IMR-90 (cell line): Measurements from ENCODE around the gene ERG28. TPM values are rescaled to one million over a fixed set of nuclear protein-coding genes. Genes with fewer than 3 reads are reported as not detected.

ENCODE experiments used
- ATAC-seq: fragments of 200-7000 bp; cut with Tn5 transposase; 2 replicates; pipeline ENCODE4 v1.9.1; 2020; ENCODE audit warnings: low read depth, mild to moderate bottlenecking, moderate library complexity
- BruUV-seq: library from RNA; stranded (reverse); fragments of 400-500 nt; replicated peaks from 2 replicates; lab custom pipeline; 2021; lab: Mats Ljungman, UMichigan
- CTCF ChIA-PET: fragments of 300-600 bp; formaldehyde crosslinking; extraction: SDS; loops from one replicate; lab custom pipeline; 2021; ENCODE audit warnings: antibody characterized with exemption; lab: Yijun Ruan, JAX
- POLR2A ChIA-PET: fragments of 300-600 bp; sonication (Branson Sonifier 250); formaldehyde crosslinking; loops from one replicate; lab custom pipeline; 2022; ENCODE audit warnings: antibody characterized with exemption; ENCODE audit not compliant: unreplicated experiment; lab: Charles Lee
- DNase-seq: peaks from one replicate; pipeline ENCODE4 v3.0.0; 2013
- H2AFZ ChIP-seq: replicated peaks from 2 replicates; pipeline ENCODE3; 2013; ENCODE audit warnings: low read length, mild to moderate bottlenecking; ENCODE audit not compliant: poor library complexity
- H2AK5ac ChIP-seq: 2 replicates; pipeline ENCODE4 v1.6.1; 2013; ENCODE audit warnings: low read depth, low read length, inconsistent platforms
- H2AK9ac ChIP-seq: replicated peaks from 2 replicates; pipeline ENCODE3; 2013; ENCODE audit warnings: mild to moderate bottlenecking, low read depth, low read length, moderate library complexity; ENCODE audit not compliant: poor library complexity
- H2BK120ac ChIP-seq: 2 replicates; pipeline ENCODE4 v1.6.1; 2013; ENCODE audit warnings: low read depth, low read length, inconsistent platforms
- H2BK15ac ChIP-seq: 3 replicates; pipeline ENCODE4 v1.6.1; 2013; ENCODE audit warnings: low read depth, low read length, inconsistent platforms
- H2BK20ac ChIP-seq: 2 replicates; pipeline ENCODE4 v1.6.1; 2013; ENCODE audit warnings: low read depth, mild to moderate bottlenecking, inconsistent platforms, low read length, moderate library complexity
- H2BK5ac ChIP-seq: 2 replicates; pipeline ENCODE4 v1.6.1; 2013; ENCODE audit warnings: mild to moderate bottlenecking, low read depth, low read length, inconsistent platforms; ENCODE audit not compliant: poor library complexity, severe bottlenecking
- H3K14ac ChIP-seq: replicated peaks from 2 replicates; pipeline ENCODE4 v1.6.1; 2013; ENCODE audit warnings: low read depth, low read length, inconsistent platforms
- H3K18ac ChIP-seq: 2 replicates; pipeline ENCODE4 v1.6.1; 2013; ENCODE audit warnings: low read depth, low read length, control low read depth
- H3K23ac ChIP-seq: 2 replicates; pipeline ENCODE4 v1.6.1; 2013; ENCODE audit warnings: low read depth, low read length, inconsistent platforms
- H3K27ac ChIP-seq: 2 replicates; pipeline ENCODE4 v1.5.1; 2013; ENCODE audit warnings: mild to moderate bottlenecking, control low read depth, low read length; ENCODE audit not compliant: insufficient read depth
- H3K27me3 ChIP-seq: 2 replicates; pipeline ENCODE4 v1.6.1; 2013; ENCODE audit warnings: low read length; ENCODE audit not compliant: control insufficient read depth, insufficient read depth
- H3K36me3 ChIP-seq: 2 replicates; pipeline ENCODE4 v1.6.1; 2013; ENCODE audit warnings: low read length, mixed read lengths; ENCODE audit not compliant: control insufficient read depth, insufficient read depth
- H3K4ac ChIP-seq: 2 replicates; pipeline ENCODE4 v1.6.1; 2013; ENCODE audit warnings: low read depth, low read length, inconsistent platforms
- H3K4me1 ChIP-seq: 2 replicates; pipeline ENCODE4 v1.6.1; 2013; ENCODE audit warnings: low read length, mixed read lengths; ENCODE audit not compliant: control insufficient read depth, insufficient read depth
- H3K4me2 ChIP-seq: 2 replicates; pipeline ENCODE4 v1.6.1; 2013; ENCODE audit warnings: low read depth, mild to moderate bottlenecking, control low read depth, low read length, moderate library complexity
- H3K4me3 ChIP-seq: 2 replicates; pipeline ENCODE4 v1.5.1; 2013; ENCODE audit warnings: low read depth, mild to moderate bottlenecking, control low read depth, low read length, moderate library complexity; ENCODE audit not compliant: insufficient read depth
- H3K56ac ChIP-seq: 2 replicates; pipeline ENCODE4 v1.6.1; 2013; ENCODE audit warnings: low read length, inconsistent platforms; ENCODE audit not compliant: insufficient read depth; ENCODE audit errors: extremely low read depth
- H3K79me1 ChIP-seq, 2 experiments: 2 replicates each; pipeline ENCODE4 v1.6.1; 2013; ENCODE audit warnings: low read length in 2 of 2, inconsistent platforms in 1 of 2, low read depth in 1 of 2
- H3K9ac ChIP-seq: 2 replicates; pipeline ENCODE4 v1.6.1; 2013; ENCODE audit warnings: low read depth, low read length, control low read depth
- H3K9me1 ChIP-seq: 2 replicates; pipeline ENCODE4 v1.6.1; 2013; ENCODE audit warnings: low read length, inconsistent platforms; ENCODE audit not compliant: insufficient read depth
- H3K9me3 ChIP-seq: 2 replicates; pipeline ENCODE4 v1.6.1; 2013; ENCODE audit warnings: low read length; ENCODE audit not compliant: control insufficient read depth, insufficient read depth
- H4K20me1 ChIP-seq: 2 replicates; pipeline ENCODE4 v1.6.1; 2013; ENCODE audit warnings: low read length, inconsistent platforms; ENCODE audit not compliant: insufficient read depth
- H4K5ac ChIP-seq: 2 replicates; pipeline ENCODE4 v1.6.1; 2013; ENCODE audit warnings: mild to moderate bottlenecking, low read depth, low read length, control low read depth
- H4K8ac ChIP-seq, 2 experiments: 2 replicates each; pipeline ENCODE4 v1.6.1; 2013; ENCODE audit warnings: low read depth in 2 of 2, low read length in 2 of 2, control low read depth in 1 of 2, inconsistent platforms in 1 of 2
- H4K91ac ChIP-seq: 2 replicates; pipeline ENCODE4 v1.6.1; 2013; ENCODE audit warnings: low read depth, low read length, inconsistent platforms; ENCODE audit not compliant: insufficient read depth
- BHLHE40 ChIP-seq: fragments of 150-350 bp; IDR thresholded peaks from 2 replicates; pipeline ENCODE4 v1.6.1; 2016; ENCODE audit warnings: mild to moderate bottlenecking, low read depth, low read length
- CEBPB ChIP-seq: IDR thresholded peaks from 2 replicates; pipeline ENCODE4 v1.6.1; 2012; ENCODE audit warnings: low read depth, low read length, improper control_type of control experiment
- CHD1 ChIP-seq: IDR thresholded peaks from 2 replicates; pipeline ENCODE4 v1.6.1; 2012; ENCODE audit warnings: low read depth, low read length, improper control_type of control experiment
- FOS ChIP-seq: fragments of 150-350 bp; IDR thresholded peaks from 2 replicates; pipeline ENCODE4 v1.6.1; 2016; ENCODE audit warnings: low read depth, low read length
- MAZ ChIP-seq: IDR thresholded peaks from 2 replicates; pipeline ENCODE4 v1.6.1; 2012; ENCODE audit warnings: low read depth, mild to moderate bottlenecking, low read length, improper control_type of control experiment, moderate library complexity, borderline replicate concordance
- MXI1 ChIP-seq: IDR thresholded peaks from 2 replicates; pipeline ENCODE4 v1.6.1; 2012; ENCODE audit warnings: low read depth, mild to moderate bottlenecking, low read length, moderate library complexity, borderline replicate concordance
- POLR2A ChIP-seq: IDR thresholded peaks from 2 replicates; pipeline ENCODE4 v1.6.1; 2012; ENCODE audit warnings: mild to moderate bottlenecking, low read depth, low read length
- RAD21 ChIP-seq: IDR thresholded peaks from 2 replicates; pipeline ENCODE4 v1.6.1; 2012; ENCODE audit warnings: low read length, improper control_type of control experiment
- RCOR1 ChIP-seq: IDR thresholded peaks from 2 replicates; pipeline ENCODE4 v1.6.1; 2012; ENCODE audit warnings: mild to moderate bottlenecking, low read length, improper control_type of control experiment; ENCODE audit not compliant: insufficient replicate concordance
- RFX5 ChIP-seq: IDR thresholded peaks from 2 replicates; pipeline ENCODE4 v1.8.0; 2012; ENCODE audit warnings: low read depth, mild to moderate bottlenecking, low read length, moderate library complexity
- SMC3 ChIP-seq: fragments of 150-350 bp; IDR thresholded peaks from 2 replicates; pipeline ENCODE4 v1.6.1; 2016; ENCODE audit warnings: low read depth, mild to moderate bottlenecking, antibody characterized with exemption, low read length, moderate library complexity
- WGBS, 2 experiments: methylation state at CpG; one replicate each; pipeline versions ENCODE4 v1.1.5 to v1.1.7; 2013; ENCODE audit warnings: missing lambda C conversion rate in 2 of 2; ENCODE audit not compliant: insufficient read length in 1 of 2; ENCODE audit errors: extremely low coverage in 2 of 2; 5-methylcytosine and 5-hydroxymethylcytosine counted together
- dilution Hi-C: fragments of 300-500 bp; cut with HindIII; formaldehyde crosslinking; loops from one replicate; pipeline ENCODE4 v1.14.3; 2018; ENCODE audit warnings: low sequenced_read_pairs; ENCODE audit not compliant: unreplicated experiment
- in situ Hi-C: fragments of 300-500 bp; cut with MboI; formaldehyde crosslinking; loops from 3 replicates; pipeline ENCODE4 v1.14.3; 2019; ENCODE audit warnings: low sequenced_read_pairs, inconsistent platforms, mixed read lengths
- intact Hi-C: fragments of 100-400 bp; cut with micrococcal nuclease; formaldehyde crosslinking; loops from 2 replicates; pipeline ENCODE4 v1.10.0; 2022
- polyA plus RNA-seq, 3 experiments: library from polyadenylated mRNA; depleted of rRNA; stranded (reverse); fragments of >200 nt; gene quantifications; 2 replicates each; pipeline ENCODE4 v1.2.3, GENCODE V29; 2012; ENCODE audit warnings: low replicate concordance in 1 of 3
- total RNA-seq: library from RNA; depleted of rRNA; stranded (reverse); fragments of >200 nt; gene quantifications from 2 replicates; pipeline ENCODE4 v1.2.3, GENCODE V29; 2012
- TF ChIP-seq, protein P1 (sequence below): conservative IDR thresholded peaks from 2 replicates; pipeline ENCODE4 v1.5.1; 2012; ENCODE audit warnings: mild to moderate bottlenecking, low read depth, low read length, improper control_type of control experiment
- TF ChIP-seq, protein P2 (sequence below): fragments of 150-350 bp; IDR thresholded peaks from 2 replicates; pipeline ENCODE4 v1.6.1; 2016; ENCODE audit warnings: low read depth, mild to moderate bottlenecking, low read length, moderate library complexity, borderline replicate concordance

Gene ERG28
- total and polyA plus RNA-seq, 2 of the 4 experiments (the other 2 are of a cell fraction), result 0.90 to 15.4 TPM

DNA sequence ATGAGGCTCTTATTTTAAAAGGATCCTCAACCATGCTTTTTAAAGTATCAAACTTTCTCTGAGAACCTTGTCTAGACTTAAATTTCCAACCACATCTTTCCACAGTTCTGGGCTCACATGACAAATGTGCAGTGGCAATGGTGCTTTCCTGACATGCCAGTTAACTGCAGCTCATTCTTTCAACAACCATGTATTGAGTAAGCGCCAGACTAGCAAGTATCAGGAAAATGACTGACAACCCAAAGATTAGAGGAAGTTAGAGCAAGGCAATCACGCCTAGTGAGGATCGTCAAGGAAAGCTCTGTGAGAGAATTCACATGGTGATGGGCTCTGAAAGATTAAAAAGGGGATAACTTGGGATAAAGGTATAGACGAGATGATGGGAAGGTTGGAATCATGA is 46.5 kb downstream of the ERG28 start:
- no TSS peak for BruUV-seq
- Histone ChIP-seq H4K5ac (no peak overlapping the region), H3K27ac (no peak overlapping the region), H3K9me3 (no peaks in the 10 kb centered on the region), H3K27me3 (peaks cover 18% of the 10 kb centered on the region), H2BK15ac (no peak overlapping the region), H3K4me3 (no peak overlapping the region), H3K36me3 (no peaks in the 10 kb centered on the region), H2AK9ac (no peak overlapping the region), H4K91ac (no peak overlapping the region), H2BK120ac (no peak overlapping the region), H3K23ac (no peak overlapping the region), H3K9ac (no peak overlapping the region), H3K4me1 (peaks cover 2% of the 10 kb centered on the region; the same call in 1 of the 2 replicates), H3K4ac (no peak overlapping the region), H4K8ac (no peak overlapping the region), H3K9me1 (no peaks in the 10 kb centered on the region), H3K4me2 (no peak overlapping the region), H3K79me1 (no peaks in the 10 kb centered on the region), H2AK5ac (no peak overlapping the region), H2BK5ac (no peak overlapping the region), H3K18ac (no peak overlapping the region), H2BK20ac (no peak overlapping the region), H2AFZ (no peak overlapping the region), H3K14ac (no peak overlapping the region), H4K20me1 (no peaks in the 10 kb centered on the region), H3K56ac (no peak overlapping the region)
- CTCF ChIA-PET, result no interaction called here
- DNase-seq, result no peak
- 46% methylated on average over 4 of the region's 4 CpGs; no CpG with 5 or more reads in 1 of the 2 experiments for whole genome bisulfite sequencing, 2 experiments
- intact Hi-C loops, result no loop called here
- TF ChIP-seq RAD21 (no peak), SMC3 (no peak), RFX5 (no peak), RCOR1 (no peak), MAZ (no peak), CHD1 (no peak), CEBPB (no peak), BHLHE40 (no peak), MXI1 (no peak), POLR2A (no peak), FOS (no peak)
- TF ChIP-seq, protein P1, sequence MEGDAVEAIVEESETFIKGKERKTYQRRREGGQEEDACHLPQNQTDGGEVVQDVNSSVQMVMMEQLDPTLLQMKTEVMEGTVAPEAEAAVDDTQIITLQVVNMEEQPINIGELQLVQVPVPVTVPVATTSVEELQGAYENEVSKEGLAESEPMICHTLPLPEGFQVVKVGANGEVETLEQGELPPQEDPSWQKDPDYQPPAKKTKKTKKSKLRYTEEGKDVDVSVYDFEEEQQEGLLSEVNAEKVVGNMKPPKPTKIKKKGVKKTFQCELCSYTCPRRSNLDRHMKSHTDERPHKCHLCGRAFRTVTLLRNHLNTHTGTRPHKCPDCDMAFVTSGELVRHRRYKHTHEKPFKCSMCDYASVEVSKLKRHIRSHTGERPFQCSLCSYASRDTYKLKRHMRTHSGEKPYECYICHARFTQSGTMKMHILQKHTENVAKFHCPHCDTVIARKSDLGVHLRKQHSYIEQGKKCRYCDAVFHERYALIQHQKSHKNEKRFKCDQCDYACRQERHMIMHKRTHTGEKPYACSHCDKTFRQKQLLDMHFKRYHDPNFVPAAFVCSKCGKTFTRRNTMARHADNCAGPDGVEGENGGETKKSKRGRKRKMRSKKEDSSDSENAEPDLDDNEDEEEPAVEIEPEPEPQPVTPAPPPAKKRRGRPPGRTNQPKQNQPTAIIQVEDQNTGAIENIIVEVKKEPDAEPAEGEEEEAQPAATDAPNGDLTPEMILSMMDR, result no peak
- TF ChIP-seq, protein P2, sequence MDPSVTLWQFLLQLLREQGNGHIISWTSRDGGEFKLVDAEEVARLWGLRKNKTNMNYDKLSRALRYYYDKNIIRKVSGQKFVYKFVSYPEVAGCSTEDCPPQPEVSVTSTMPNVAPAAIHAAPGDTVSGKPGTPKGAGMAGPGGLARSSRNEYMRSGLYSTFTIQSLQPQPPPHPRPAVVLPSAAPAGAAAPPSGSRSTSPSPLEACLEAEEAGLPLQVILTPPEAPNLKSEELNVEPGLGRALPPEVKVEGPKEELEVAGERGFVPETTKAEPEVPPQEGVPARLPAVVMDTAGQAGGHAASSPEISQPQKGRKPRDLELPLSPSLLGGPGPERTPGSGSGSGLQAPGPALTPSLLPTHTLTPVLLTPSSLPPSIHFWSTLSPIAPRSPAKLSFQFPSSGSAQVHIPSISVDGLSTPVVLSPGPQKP, result no peak
- in situ Hi-C loops, result no loop called here
- POLR2A ChIA-PET, result no interaction called here
- dilution Hi-C loops, result no loop called here
- ATAC-seq, result no peak
